GM18868 (cell line): Measurements from ENCODE around the gene LPAR3.
A peak's percentile ranks its signal among the peaks of the same experiment; 100 is the strongest.

Source experiments
- ATAC-seq: cut with Tn5 transposase; IDR thresholded peaks from one replicate; pipeline ENCODE4 v1.9.1; 2021; ENCODE audit warnings: mild to moderate bottlenecking, moderate library complexity; ENCODE audit not compliant: unreplicated experiment

LPAR3 gene

DNA sequence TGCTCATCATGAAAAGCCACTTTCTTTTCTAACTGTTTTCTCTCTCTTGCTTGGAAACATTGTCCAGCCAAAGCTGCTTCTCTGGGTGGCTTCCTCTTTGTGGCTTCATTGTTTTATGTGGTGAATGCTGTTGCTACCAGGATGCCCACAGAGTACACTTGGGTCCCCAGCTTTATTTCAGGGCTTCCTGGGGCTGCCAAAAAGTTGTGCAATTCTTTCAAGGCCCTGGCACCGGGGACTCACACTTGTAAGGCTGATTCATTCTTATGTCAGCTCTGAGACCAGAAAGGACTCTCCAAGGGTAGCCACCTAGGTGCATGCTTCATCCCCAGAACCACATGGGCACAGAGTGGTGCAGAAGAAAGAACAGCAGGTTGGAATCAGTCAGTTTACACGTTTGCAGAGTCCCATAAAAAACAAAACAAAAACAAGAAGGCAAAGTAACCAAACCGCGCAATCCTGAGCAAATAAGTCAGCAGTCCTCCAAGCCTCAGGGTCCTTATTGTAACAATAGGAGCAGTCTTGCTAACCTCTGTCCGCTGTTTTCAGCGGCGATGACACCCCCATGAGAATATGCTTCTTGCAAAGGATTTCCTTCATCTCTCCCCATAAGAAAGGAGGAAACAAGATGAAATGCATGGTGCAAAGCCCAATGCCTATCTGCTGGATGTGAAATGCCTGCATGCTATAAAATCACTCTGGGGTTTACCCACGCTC, 112.8 kb downstream of the LPAR3 start:
- ATAC-seq: no peak

DNA sequence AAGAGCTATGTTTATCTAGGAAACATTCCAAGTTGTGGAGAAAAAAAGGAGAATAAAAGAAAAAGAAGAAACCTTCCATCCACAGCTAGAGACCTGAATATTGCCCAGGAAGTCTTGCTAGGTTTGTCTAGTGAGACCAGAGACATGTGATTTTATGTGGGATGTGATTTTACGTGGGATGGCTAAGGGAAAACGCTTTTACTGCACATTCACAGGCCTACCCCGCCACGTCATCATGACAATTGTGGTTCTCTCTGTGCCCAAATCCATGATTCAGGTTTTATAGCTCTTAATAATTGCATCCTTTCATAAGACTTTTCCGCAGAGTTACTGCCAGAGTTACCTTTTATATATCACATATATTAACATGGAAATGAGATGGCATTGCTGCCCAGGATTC, 116.4 kb downstream of the LPAR3 start:
- ATAC-seq: no peak

DNA sequence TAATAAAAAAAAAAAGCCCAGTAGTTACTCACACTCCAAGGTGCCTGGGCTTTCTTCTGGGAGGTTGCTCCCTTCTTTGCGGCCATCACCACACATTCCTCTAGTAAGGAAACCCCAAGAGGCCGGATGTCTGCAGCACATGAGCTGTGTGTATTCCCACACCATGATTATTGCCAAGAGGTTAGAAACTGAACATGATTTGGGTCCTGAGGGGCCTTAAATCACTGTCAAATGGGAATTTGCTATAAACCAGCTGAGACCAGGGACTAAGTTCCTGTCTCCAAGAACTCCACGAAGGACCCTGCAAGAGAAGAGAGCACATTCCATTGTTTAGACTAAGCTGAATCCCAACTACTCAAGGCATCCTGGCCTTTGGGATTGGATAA, 117.5 kb downstream of the LPAR3 start:
- ATAC-seq: no peak

DNA sequence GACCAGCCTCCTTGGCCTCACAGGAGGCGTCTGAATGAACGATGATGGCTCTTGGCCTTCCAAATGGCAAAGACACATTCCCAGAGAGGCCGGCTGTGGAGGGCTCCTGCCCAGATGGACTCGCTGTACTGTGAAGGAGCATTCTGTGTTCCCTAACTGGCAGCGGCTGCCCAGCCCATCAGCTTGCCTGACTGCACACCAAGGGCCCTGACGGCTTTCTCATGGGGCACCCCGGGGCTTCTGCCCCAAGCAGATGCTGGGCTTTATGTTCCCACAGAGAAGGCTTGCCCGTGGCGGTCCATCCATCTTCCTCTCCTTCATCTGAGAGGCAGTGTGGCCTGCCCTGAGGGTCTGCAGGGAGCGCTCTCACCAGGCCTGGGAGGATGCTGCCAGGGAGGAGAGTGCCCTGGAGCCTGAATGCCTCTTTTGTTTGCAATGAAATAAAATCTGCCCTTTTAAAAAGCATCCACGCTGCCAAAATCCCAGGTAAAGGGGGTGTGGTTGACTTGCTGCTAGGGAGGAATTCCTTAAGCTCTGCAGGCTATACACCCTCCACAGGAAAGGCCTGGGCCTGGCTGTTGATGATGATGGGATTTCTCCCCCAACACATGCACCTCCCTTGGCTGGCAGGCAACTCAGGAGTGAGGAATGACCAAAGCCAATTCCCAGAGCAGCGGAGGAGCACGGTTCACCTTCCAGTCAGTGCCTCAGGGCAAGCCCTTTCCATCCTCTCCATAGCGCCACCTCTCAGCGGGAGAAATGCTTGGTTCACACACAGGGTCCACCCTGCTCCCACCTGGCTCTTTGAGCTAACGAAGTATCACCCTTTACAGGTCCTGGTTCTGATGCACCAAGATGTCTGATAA, 118.1 kb downstream of the LPAR3 start:
- ATAC-seq: no peak

DNA sequence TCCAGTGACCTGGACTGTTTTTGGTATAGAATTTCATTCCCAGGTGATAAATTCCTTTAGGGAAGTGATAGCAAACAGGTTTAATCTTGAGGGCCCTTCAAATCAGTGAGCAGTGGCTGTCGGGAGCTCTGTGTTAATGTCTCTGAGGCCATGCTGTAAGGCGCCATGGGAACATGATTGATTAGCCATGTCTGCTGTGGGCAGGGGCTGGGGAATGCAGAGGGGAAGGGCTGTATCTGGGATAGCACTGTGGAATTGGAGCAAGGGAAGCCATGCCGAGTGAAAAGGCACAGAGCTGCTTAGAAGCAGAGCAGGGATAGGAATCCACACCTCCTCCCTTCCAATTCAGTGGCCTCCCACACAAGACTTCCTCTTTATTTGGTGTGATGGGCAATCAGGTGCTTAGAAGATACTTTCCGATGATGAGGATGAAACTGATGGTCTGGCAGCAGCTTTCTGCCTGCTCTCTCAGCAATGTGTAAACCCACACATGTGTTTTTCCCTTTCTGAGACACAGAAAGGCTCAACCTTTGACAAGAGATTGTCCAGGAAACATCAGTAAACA, 119.0 kb downstream of the LPAR3 start:
- no peak for ATAC-seq

DNA sequence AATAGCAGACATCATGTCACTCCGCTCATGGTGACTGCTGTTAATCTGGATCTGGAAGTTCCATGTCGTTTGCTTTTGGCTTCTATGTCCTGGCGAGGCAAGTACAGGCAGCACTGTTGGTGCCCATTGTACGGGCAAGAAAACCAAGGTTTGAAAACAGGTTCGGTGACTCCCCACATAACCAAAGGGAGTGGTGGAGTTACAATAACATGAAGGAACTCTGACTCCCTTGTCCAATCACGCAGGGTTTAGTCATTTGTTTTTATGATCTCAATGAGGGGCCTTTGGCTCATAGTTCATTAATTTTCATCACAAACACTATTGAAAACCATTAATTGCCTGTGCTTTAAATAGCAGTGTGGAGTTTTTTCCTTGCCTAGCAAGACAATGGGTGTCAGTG, 119.8 kb downstream of the LPAR3 start:
- no peak for ATAC-seq

DNA sequence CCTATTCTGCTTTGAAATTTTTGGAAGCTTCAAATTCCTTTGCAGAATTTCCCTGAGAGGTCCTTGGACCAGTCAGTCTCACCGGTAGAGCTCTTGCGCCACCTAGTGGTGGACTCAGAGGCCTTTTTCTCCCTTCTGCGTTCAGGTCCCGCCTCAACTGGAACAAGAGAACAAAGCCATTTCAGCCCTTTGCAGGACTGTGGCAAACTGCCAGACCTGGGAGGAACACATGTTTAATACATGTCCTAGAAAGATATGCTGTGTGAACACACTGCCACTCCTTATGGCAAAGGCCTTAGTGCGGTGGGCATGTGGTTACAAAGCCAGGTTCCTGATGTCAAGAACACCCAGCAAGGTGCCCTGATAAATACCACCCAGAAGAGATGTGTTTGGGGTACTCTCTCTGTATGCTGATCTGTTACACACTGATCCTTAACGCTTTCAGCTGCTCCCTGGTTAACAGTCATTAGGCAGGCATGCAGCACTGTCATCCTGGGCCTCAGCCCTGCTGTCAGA, 120.5 kb downstream of the LPAR3 start:
- peak; percentile 91 for ATAC-seq

DNA sequence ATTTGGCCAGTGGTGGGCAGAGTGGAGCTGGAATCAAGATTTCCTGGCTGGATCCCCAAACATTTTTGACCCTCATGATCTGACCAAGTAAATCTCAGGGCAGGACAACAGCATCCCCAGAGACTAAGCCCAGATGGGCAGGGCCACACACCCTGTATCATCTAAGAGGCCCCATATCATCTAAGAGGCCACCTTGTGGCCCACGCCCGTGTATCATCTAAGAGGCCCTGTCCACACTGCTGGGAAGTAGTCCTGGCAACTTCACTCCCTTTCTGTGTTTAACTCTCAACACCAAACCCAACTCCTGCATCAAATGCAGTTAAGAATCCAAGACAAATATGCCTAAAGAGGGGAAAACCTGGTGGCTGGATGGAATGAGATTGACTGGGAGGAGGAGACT, 121.1 kb downstream of the LPAR3 start:
- peak; percentile 22 for ATAC-seq

DNA sequence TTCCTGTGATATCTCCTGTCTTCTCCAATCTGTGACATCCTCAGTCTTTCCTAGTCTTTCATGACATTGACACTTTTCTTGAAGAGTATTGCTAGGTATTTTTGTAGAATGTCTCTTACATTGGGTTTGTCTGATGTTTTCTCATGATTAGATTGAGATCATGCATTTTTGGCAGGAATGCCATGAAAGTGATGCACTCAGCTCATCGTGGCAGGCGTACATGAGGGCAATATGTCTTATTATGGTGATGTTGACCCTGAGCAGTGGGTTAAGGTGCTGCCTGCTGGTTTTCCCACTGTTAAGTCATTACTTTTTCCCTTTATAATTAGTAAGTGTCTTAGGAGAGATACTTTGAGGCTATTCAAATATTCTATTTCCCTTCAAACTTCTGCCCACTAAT, 122.5 kb downstream of the LPAR3 start:
- ATAC-seq: no peak

DNA sequence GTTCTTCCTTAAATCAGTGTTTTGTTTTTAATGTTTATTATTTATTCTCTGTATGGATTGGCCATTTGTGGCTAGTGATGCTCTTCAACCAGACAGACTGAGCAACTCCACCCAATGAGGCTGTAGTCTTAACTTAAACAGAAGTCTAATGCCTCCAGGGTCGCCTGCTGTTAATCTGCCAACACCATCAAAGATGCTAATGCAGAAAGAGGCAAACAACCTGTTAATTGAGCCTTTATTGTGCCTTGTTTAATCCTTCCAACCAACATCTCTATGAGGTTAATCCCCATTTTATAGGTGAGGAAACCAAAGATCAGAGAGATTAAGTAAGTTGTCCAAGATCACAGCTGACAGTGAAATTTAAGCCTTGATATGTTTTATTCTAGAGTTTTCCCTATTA, 123.4 kb downstream of the LPAR3 start:
- ATAC-seq: no peak

DNA sequence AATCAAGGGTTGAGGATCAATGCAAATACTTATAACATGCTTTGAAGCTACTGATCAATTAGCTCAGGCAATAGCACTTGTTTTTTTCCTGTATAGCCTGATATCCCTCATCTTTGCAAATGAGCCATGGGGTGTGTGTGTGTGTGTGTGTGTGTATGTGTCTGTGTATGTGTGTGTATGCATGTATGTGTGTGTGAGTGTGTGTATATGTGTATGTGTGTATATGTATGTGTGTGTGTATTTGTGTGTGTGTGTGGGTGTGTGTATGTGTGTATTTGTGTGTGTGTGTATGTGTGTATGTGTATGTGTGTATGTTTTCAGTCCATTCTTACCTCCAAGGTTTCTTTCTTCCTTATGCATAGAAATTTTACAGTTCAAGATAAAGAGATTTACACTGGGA, 124.4 kb downstream of the LPAR3 start:
- ATAC-seq: no peak

DNA sequence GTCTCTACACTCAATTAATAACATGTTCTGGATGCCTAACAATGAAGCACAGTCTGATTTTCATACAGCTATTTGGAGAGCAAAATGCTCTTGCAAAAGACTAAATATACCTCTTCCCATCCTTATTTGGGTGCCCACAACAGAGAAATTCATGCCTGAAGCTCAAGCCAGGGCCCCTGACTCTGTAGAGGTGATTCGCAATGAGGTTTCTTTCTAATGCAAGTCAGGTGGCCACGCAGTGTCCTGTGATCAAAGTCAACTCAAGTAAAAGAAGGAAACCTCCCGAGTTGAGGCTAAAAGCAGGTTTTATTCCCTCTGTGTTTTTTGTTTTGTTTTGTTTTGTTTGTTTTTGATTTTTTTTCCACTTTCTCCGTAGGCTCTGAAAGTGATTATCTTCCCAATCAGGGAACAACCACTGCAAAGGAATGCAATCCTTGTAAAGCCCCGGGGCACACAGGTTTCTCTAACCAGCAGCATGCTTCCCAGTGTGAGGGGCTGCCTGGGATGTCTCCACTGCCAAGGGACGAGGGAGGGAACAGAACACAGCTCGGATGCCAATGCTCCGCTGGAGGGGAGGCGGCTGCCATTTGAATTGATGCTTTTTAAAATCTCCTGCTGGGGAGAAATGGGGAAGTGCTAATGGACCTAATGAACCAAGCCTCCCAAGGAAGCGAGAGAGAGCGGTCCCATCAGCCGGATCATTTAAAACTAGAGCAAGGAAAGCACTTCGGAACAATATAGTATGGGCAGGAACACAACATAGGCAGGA, 128.9 kb downstream of the LPAR3 start:
- ATAC-seq: no peak

DNA sequence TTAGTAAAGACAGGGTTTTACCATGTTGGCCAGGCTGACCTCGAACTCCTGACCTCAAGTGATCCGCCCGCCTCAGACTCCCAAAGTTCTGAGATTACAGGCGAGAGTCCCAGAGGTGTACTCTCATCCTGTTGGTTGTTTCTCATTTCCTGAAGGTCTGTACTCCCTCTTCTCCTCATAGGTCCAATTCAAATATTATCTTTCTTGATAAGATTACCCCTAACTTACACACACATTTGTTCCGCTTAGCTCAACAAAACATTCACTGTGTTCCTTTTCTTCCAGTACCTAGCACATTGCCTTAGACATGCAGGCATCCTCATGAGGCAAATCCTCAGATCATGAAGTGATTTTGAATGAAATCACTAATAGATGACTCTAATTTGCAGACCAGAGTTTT, 130.3 kb downstream of the LPAR3 start:
- ATAC-seq: no peak
